ENCODE data around the gene SCRT2.
"Not testable (repeated sequence)": the region's sequence is repeated elsewhere in the genome, so short reads cannot be mapped to it uniquely, and the experiment has no call there.

The SCRT2 gene

GRCh38 chr20:701401-702129 lies 26.0 kb upstream of the SCRT2 start:
- no peak for DNase-seq (ENCODE audit: low read depth)

GRCh38 chr20:699811-700338 lies 24.3 kb upstream of the SCRT2 start:
- no peak for DNase-seq (ENCODE audit: low read depth)

- no peak for DNase-seq (ENCODE audit: low read depth)
Observed at GRCh38 chr20:699342-699741, 23.7 kb upstream of the SCRT2 start.

GRCh38 chr20:698276-698675 lies 22.7 kb upstream of the SCRT2 start:
- no peak for DNase-seq (ENCODE audit: low read depth)

- DNase-seq (ENCODE audit: low read depth) = no peak
Observed at GRCh38 chr20:697826-698225, 22.2 kb upstream of the SCRT2 start.

- no peak for DNase-seq (ENCODE audit: low read depth)
Observed at GRCh38 chr20:695165-695866, 19.7 kb upstream of the SCRT2 start.

- DNase-seq (ENCODE audit: low read depth) = no peak
Observed at GRCh38 chr20:694496-694895, 18.9 kb upstream of the SCRT2 start.

- not testable (repeated sequence) for DNase-seq (ENCODE audit: low read depth)
Observed at GRCh38 chr20:693786-694185, 18.2 kb upstream of the SCRT2 start.

GRCh38 chr20:692044-692443 lies 16.4 kb upstream of the SCRT2 start:
- no peak for DNase-seq (ENCODE audit: low read depth)

GRCh38 chr20:689947-690346 lies 14.3 kb upstream of the SCRT2 start:
- DNase-seq (ENCODE audit: low read depth) = no peak

GRCh38 chr20:689348-689747 lies 13.7 kb upstream of the SCRT2 start:
- no peak for DNase-seq (ENCODE audit: low read depth)

- no peak for DNase-seq (ENCODE audit: low read depth)
Observed at GRCh38 chr20:688809-689212, 13.2 kb upstream of the SCRT2 start.

- no peak for DNase-seq (ENCODE audit: low read depth)
Observed at GRCh38 chr20:687468-688203, 12.0 kb upstream of the SCRT2 start.

- no peak for DNase-seq (ENCODE audit: low read depth)
Observed at GRCh38 chr20:684676-685319, 9.2 kb upstream of the SCRT2 start.

GRCh38 chr20:682123-682522 lies 6.5 kb upstream of the SCRT2 start:
- no peak for DNase-seq (ENCODE audit: low read depth)

GRCh38 chr20:680638-681187 lies 5.1 kb upstream of the SCRT2 start:
- no peak for DNase-seq (ENCODE audit: low read depth)

GRCh38 chr20:677957-678356 lies 2.4 kb upstream of the SCRT2 start:
- no peak for DNase-seq (ENCODE audit: low read depth)

GRCh38 chr20:676967-677366 lies 1.4 kb upstream of the SCRT2 start:
- DNase-seq (ENCODE audit: low read depth) = no peak

- DNase-seq (ENCODE audit: low read depth) = no peak
Observed at GRCh38 chr20:676315-676937, 824 bp upstream of the SCRT2 start.

GRCh38 chr20:675033-675452 lies 559 bp downstream of the SCRT2 start:
- DNase-seq (ENCODE audit: low read depth) = no peak

GRCh38 chr20:673603-674001 lies 2.0 kb downstream of the SCRT2 start:
- no peak for DNase-seq (ENCODE audit: low read depth)
